OCI-LY1 (cell line): ENCODE data around the gene PPP1R14C.

Experiments used
- CTCF ChIP-seq: fragments of 200-600 bp; sonication (generic), shearing (Covaris generic); IDR thresholded peaks from 2 replicates; pipeline ENCODE4 v1.5.1; 2017; ENCODE audit warnings: mild to moderate bottlenecking, antibody characterized with exemption, low read length, moderate library complexity, mixed read lengths
- EZH2 ChIP-seq: fragments of 200-600 bp; sonication (generic), shearing (Covaris generic); IDR thresholded peaks from 2 replicates; pipeline ENCODE4 v1.8.0; 2017; ENCODE audit warnings: borderline replicate concordance, mixed run types, mild to moderate bottlenecking, antibody characterized with exemption, low read length, moderate library complexity, mixed read lengths

GRCh38 chr6:150253489-150253888 lies 110.6 kb downstream of the PPP1R14C start:
- no peak for TF ChIP-seq CTCF
- TF ChIP-seq EZH2: no peak
